B cell (primary cell): ENCODE data around the gene GPHA2. TPM values are rescaled to one million over a fixed set of nuclear protein-coding genes. Genes with fewer than 3 reads are reported as not detected.

Experiments
- ATAC-seq: fragments of 200-7000 bp; cut with Tn5 transposase; one replicate; pipeline ENCODE4 v1.10.0; 2021; ENCODE audit warnings: low read depth, mild to moderate bottlenecking, moderate number of reproducible peaks, moderate library complexity
- CTCF ChIA-PET: fragments of 350-600 bp; sonication (Branson Sonifier 250); formaldehyde crosslinking; loops from one replicate; lab custom pipeline; 2021; ENCODE audit warnings: antibody characterized with exemption, inconsistent platforms; lab: Charles Lee
- POLR2A ChIA-PET: fragments of 350-600 bp; sonication (Branson Sonifier 250); formaldehyde crosslinking; loops from one replicate; lab custom pipeline; 2021; ENCODE audit warnings: antibody characterized with exemption; lab: Charles Lee
- DNase-seq: peaks from one replicate; pipeline ENCODE4 v3.0.0; 2013
- H2AFZ ChIP-seq: 2 replicates; pipeline ENCODE4 v1.6.1; 2012; ENCODE audit warnings: mild to moderate bottlenecking, low read depth, low read length; ENCODE audit not compliant: insufficient read depth, poor library complexity, severe bottlenecking
- H3K27ac ChIP-seq, 2 donors: 1 replicate in 1 of 2; 2 replicates in 1 of 2; pipeline ENCODE4 v1.5.1; 2012 to 2013; ENCODE audit warnings: low read length in 2 of 2, mild to moderate bottlenecking in 2 of 2, moderate library complexity in 1 of 2
- H3K27me3 ChIP-seq, 4 experiments: fragments of 200-600 bp in 1 of 4; sonication (generic) in 1 of 4; replicated peaks in 1 of 4; 1 replicate in 2 of 4; 2 replicates in 2 of 4; pipeline versions ENCODE4 v1.6.1 to v1.7.0; 2013 to 2016; ENCODE audit warnings: low read length in 3 of 4, mild to moderate bottlenecking in 2 of 4, mixed read lengths in 1 of 4, moderate library complexity in 1 of 4; ENCODE audit not compliant: insufficient read depth in 4 of 4, control insufficient read depth in 3 of 4; ENCODE audit errors: control extremely low read depth in 1 of 4
- H3K36me3 ChIP-seq, 2 experiments: replicated peaks in 1 of 2; 1 replicate in 1 of 2; 2 replicates in 1 of 2; pipeline versions ENCODE4 v1.6.1 to v1.7.1; 2013; ENCODE audit warnings: low read length in 1 of 2; ENCODE audit not compliant: insufficient read depth in 2 of 2, control insufficient read depth in 1 of 2; ENCODE audit errors: control extremely low read depth in 1 of 2, extremely low read depth in 1 of 2
- H3K4me1 ChIP-seq, 2 donors: fragments of 200-600 bp in 1 of 2; sonication (generic) in 1 of 2; 1 replicate in 1 of 2; 2 replicates in 1 of 2; pipeline versions ENCODE4 v1.5.1 to v1.6.1; 2013 to 2017; ENCODE audit warnings: low read length in 2 of 2; ENCODE audit not compliant: control insufficient read depth in 2 of 2, insufficient read depth in 2 of 2
- H3K4me2 ChIP-seq: replicated peaks from 2 replicates; pipeline ENCODE3; 2012; ENCODE audit warnings: mild to moderate bottlenecking, low read depth, low read length; ENCODE audit not compliant: poor library complexity, severe bottlenecking
- H3K4me3 ChIP-seq, 5 experiments: fragments of 200-600 bp in 1 of 5; sonication (generic) in 1 of 5; 1 replicate in 3 of 5; 2 replicates in 2 of 5; pipeline versions ENCODE4 v1.5.1 to v1.7.0; 2011 to 2016; ENCODE audit warnings: low read length in 4 of 5, mild to moderate bottlenecking in 4 of 5, low read depth in 2 of 5, control low read depth in 1 of 5, moderate library complexity in 1 of 5; ENCODE audit not compliant: insufficient read depth in 1 of 5; ENCODE audit errors: control extremely low read depth in 1 of 5, extremely low read depth in 1 of 5
- H3K79me2 ChIP-seq: fragments of 200-600 bp; sonication (generic); one replicate; pipeline ENCODE4 v1.6.0; 2016; ENCODE audit warnings: low read length; ENCODE audit not compliant: control insufficient read depth, insufficient read depth
- H3K9ac ChIP-seq: fragments of 200-600 bp; sonication (generic); 2 replicates; pipeline ENCODE4 v1.6.1; 2017; ENCODE audit warnings: mild to moderate bottlenecking, low read length, moderate library complexity
- H3K9me3 ChIP-seq, 3 donors: one replicate each; pipeline versions ENCODE4 v1.6.1 to v1.7.1; 2013; ENCODE audit warnings: low read length in 2 of 3; ENCODE audit not compliant: control insufficient read depth in 2 of 3, insufficient read depth in 1 of 3; ENCODE audit errors: control extremely low read depth in 1 of 3
- H4K20me1 ChIP-seq: 2 replicates; pipeline ENCODE4 v1.6.0; 2012; ENCODE audit warnings: mild to moderate bottlenecking, low read length; ENCODE audit not compliant: insufficient read depth, control insufficient read depth, poor library complexity, severe bottlenecking
- H3K27ac Mint-ChIP-seq: one replicate; pipeline ENCODE4 v1.8.0; 2021; ENCODE audit warnings: mixed read lengths
- H3K27me3 Mint-ChIP-seq: one replicate; pipeline ENCODE4 v1.8.0; 2021; ENCODE audit warnings: mixed read lengths
- H3K4me1 Mint-ChIP-seq: one replicate; pipeline ENCODE4 v1.8.0; 2021; ENCODE audit warnings: mixed read lengths
- H3K4me3 Mint-ChIP-seq: one replicate; pipeline ENCODE4 v1.8.0; 2021; ENCODE audit warnings: mixed read lengths
- H3K9me3 Mint-ChIP-seq: one replicate; pipeline ENCODE4 v1.8.0; 2022; ENCODE audit warnings: mixed read lengths; ENCODE audit not compliant: insufficient read depth
- EZH2 ChIP-seq: IDR thresholded peaks from 2 replicates; pipeline ENCODE4 v1.6.1; 2012; ENCODE audit warnings: borderline replicate concordance, low read depth, mild to moderate bottlenecking, moderate library complexity, low read length; ENCODE audit not compliant: insufficient read depth, poor library complexity, severe bottlenecking
- WGBS: methylation state at CpG from one replicate; pipeline ENCODE4 v1.1.5; 2013; ENCODE audit warnings: missing lambda C conversion rate; ENCODE audit not compliant: insufficient coverage; 5-methylcytosine and 5-hydroxymethylcytosine counted together
- intact Hi-C: fragments of 100-400 bp; cut with micrococcal nuclease; formaldehyde crosslinking; loops from one replicate; pipeline ENCODE4 v1.10.0; 2022
- polyA plus RNA-seq: library from polyadenylated mRNA; depleted of rRNA; stranded (reverse); fragments of >200 nt; gene quantifications from 2 replicates; pipeline ENCODE4 v1.2.3, GENCODE V29; 2012
- total RNA-seq, 2 donors: library from RNA; stranded (reverse); fragments of 120-200 nt in 1 of 2; gene quantifications; 1 replicate in 1 of 2; 2 replicates in 1 of 2; pipeline versions ENCODE4 v1.2.3 to v1.2.4, GENCODE V29; 2013 to 2022
- TF ChIP-seq, protein P1 (sequence below): fragments of 200-600 bp; IDR thresholded peaks from one replicate; pipeline ENCODE4 v1.8.0; 2022; ENCODE audit warnings: antibody characterized with exemption, mild to moderate bottlenecking

The GPHA2 gene
- total and polyA plus RNA-seq, 2 donors (not counting 1 experiment from before 2014, with no cell fraction given) = 0.39 to 2.8 TPM

DNA sequence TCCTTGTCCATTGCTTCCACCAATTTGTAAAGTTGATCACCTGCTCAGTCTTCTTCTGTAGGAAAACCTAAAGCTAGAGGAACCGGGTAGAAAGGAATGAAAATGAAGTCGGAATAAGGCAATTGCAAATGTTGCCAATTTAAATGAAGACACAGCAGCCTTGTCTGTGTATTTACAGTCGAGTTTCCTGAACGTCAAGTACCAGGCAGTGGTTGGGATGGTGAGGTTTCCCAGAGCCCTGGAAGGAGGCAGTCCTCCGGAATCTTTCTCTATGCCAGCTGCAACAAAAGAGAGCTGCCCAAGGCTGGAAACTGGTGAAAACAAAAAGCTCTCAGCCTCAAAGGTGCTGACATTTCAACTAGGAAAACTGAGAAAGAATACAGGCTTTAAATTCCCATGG, 18.5 kb upstream of the GPHA2 start:
- no peaks in the 10 kb centered on the region for H3K36me3 ChIP-seq
- intact Hi-C loops = no loop called here
- ATAC-seq (no peak), DNase-seq (no peak)
- 74% methylated on average over 5 of the region's 5 CpGs for WGBS
- no peaks in the 10 kb centered on the region for H4K20me1 ChIP-seq
- no peaks in the 10 kb centered on the region for H3K27me3 ChIP-seq
- Mint-ChIP-seq H3K4me3 (no peak overlapping the region), H3K27ac (no peak overlapping the region), H3K9me3 (no peaks in the 10 kb centered on the region), H3K27me3 (peaks cover 7% of the 10 kb centered on the region), H3K4me1 (no peaks in the 10 kb centered on the region)
- H3K4me3 ChIP-seq = no peak overlapping the region
- ChIA-PET CTCF (no interaction called here), POLR2A (no interaction called here)
- H2AFZ ChIP-seq = no peak overlapping the region
- H3K27ac ChIP-seq = no peak overlapping the region
- no peak overlapping the region for H3K4me2 ChIP-seq
- H3K9ac ChIP-seq = no peak overlapping the region
- no peak for TF ChIP-seq EZH2
- TF ChIP-seq, protein P1, sequence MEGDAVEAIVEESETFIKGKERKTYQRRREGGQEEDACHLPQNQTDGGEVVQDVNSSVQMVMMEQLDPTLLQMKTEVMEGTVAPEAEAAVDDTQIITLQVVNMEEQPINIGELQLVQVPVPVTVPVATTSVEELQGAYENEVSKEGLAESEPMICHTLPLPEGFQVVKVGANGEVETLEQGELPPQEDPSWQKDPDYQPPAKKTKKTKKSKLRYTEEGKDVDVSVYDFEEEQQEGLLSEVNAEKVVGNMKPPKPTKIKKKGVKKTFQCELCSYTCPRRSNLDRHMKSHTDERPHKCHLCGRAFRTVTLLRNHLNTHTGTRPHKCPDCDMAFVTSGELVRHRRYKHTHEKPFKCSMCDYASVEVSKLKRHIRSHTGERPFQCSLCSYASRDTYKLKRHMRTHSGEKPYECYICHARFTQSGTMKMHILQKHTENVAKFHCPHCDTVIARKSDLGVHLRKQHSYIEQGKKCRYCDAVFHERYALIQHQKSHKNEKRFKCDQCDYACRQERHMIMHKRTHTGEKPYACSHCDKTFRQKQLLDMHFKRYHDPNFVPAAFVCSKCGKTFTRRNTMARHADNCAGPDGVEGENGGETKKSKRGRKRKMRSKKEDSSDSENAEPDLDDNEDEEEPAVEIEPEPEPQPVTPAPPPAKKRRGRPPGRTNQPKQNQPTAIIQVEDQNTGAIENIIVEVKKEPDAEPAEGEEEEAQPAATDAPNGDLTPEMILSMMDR = no peak
- peaks cover 0 to 1% (median 0%) of the 10 kb centered on the region in 3 donors for H3K9me3 ChIP-seq
- no peaks in the 10 kb centered on the region for H3K4me1 ChIP-seq
- H3K79me2 ChIP-seq = no peaks in the 10 kb centered on the region

GRCh38 chr11:64951529-64951928, 15.8 kb upstream of the GPHA2 start:
- Histone ChIP-seq H4K20me1 (no peaks in the 10 kb centered on the region), H3K27ac (no peak overlapping the region), H3K36me3 (no peaks in the 10 kb centered on the region), H3K9ac (no peak overlapping the region), H3K4me1 (no peaks in the 10 kb centered on the region), H3K79me2 (no peaks in the 10 kb centered on the region), H3K4me2 (no peak overlapping the region), H2AFZ (no peak overlapping the region), H3K4me3 (no peak overlapping the region), H3K9me3 (no peaks in the 10 kb centered on the region), H3K27me3 (no peaks in the 10 kb centered on the region)
- ATAC-seq (no peak), DNase-seq (no peak)
- peaks cover 7% of the 10 kb centered on the region for H3K27me3 Mint-ChIP-seq
- CTCF ChIA-PET = no interaction called here
- H3K4me3 Mint-ChIP-seq = no peak overlapping the region
- intact Hi-C loops = no loop called here
- POLR2A ChIA-PET = no interaction called here
- whole genome bisulfite sequencing = no CpG with 5 or more reads among the region's 4 CpGs
- no peak for TF ChIP-seq EZH2
- TF ChIP-seq, protein P1 = no peak
- no peaks in the 10 kb centered on the region for H3K4me1 Mint-ChIP-seq
- H3K27ac Mint-ChIP-seq = no peak overlapping the region
- H3K9me3 Mint-ChIP-seq = no peaks in the 10 kb centered on the region
